Gastroesophageal sphincter (tissue), 4 donors: Measurements from ENCODE around the gene TMEM30B. TPM values are rescaled to one million over a fixed set of nuclear protein-coding genes. Genes with fewer than 3 reads are reported as not detected.
A peak's percentile ranks its signal among the peaks of the same experiment; 100 is the strongest.
"Not testable (repeated sequence)": the region's sequence is repeated elsewhere in the genome, so short reads cannot be mapped to it uniquely, and the experiment has no call there.

ENCODE experiments used
- ATAC-seq: fragments of 150-250 bp; one replicate; pipeline ENCODE4 v1.9.1; 2016; ENCODE audit warnings: mild to moderate bottlenecking, moderate library complexity
- H3K27ac ChIP-seq, 4 donors: fragments of 200-600 bp; sonication (generic) in 3 of 4; 1 replicate in 3 of 4; 2 replicates in 1 of 4; pipeline ENCODE4 v1.5.1; 2016 to 2019
- H3K27me3 ChIP-seq: fragments of 200-600 bp; sonication (generic); one replicate; pipeline ENCODE4 v1.5.1; 2019
- H3K36me3 ChIP-seq, 2 donors: fragments of 200-600 bp; sonication (generic); one replicate each; pipeline ENCODE4 v1.5.1; 2019; ENCODE audit warnings: control low read depth in 1 of 2
- H3K4me1 ChIP-seq, 3 donors: fragments of 200-600 bp; sonication (generic); 1 replicate in 2 of 3; 2 replicates in 1 of 3; pipeline ENCODE4 v1.5.1; 2016 to 2019; ENCODE audit warnings: control low read depth in 2 of 3
- H3K4me3 ChIP-seq, 2 donors: fragments of 200-600 bp; sonication (generic); one replicate each; pipeline ENCODE4 v1.5.1; 2019; ENCODE audit warnings: mild to moderate bottlenecking in 1 of 2, moderate library complexity in 1 of 2
- H3K9me3 ChIP-seq, 3 donors: fragments of 200-600 bp; sonication (generic); one replicate each; pipeline ENCODE4 v1.5.1; 2017 to 2019; ENCODE audit warnings: control low read depth in 2 of 3
- EP300 ChIP-seq: sonication (generic); formaldehyde crosslinking; IDR thresholded peaks from one replicate; pipeline ENCODE4 v1.6.1; 2017; ENCODE audit warnings: antibody characterized with exemption, mild to moderate bottlenecking
- POLR2A ChIP-seq, 2 donors: fragments of 450-650 bp; IDR thresholded peaks; one replicate each; pipeline ENCODE4 v1.6.1; 2017; ENCODE audit warnings: antibody characterized with exemption in 2 of 2, mild to moderate bottlenecking in 2 of 2, moderate library complexity in 1 of 2
- POLR2AphosphoS5 ChIP-seq: sonication (generic); formaldehyde crosslinking; IDR thresholded peaks from one replicate; pipeline ENCODE4 v1.6.1; 2017; ENCODE audit warnings: antibody characterized with exemption
- WGBS, 2 donors: methylation state at CpG; one replicate each; pipeline ENCODE4 v1.1.5; 2018; ENCODE audit warnings: low coverage in 1 of 2; 5-methylcytosine and 5-hydroxymethylcytosine counted together
- total RNA-seq, 4 donors: library from RNA; depleted of rRNA; stranded (reverse); fragments of >200 nt; gene quantifications; one replicate each; pipeline ENCODE4 v1.1.0, GENCODE V29; 2016
- TF ChIP-seq, protein P1 (sequence below), 4 experiments: fragments of 200-600 bp in 2 of 4; fragments of 450-650 bp in 2 of 4; sonication (generic) in 1 of 4; IDR thresholded peaks; one replicate each; pipeline ENCODE4 v1.5.1; 2017 to 2019; ENCODE audit warnings: antibody characterized with exemption in 4 of 4, mild to moderate bottlenecking in 2 of 4, moderate library complexity in 2 of 4

TMEM30B gene
- total RNA-seq, 4 donors from 2014 or later: 1.6 to 4.8 (median 2.6) TPM

DNA sequence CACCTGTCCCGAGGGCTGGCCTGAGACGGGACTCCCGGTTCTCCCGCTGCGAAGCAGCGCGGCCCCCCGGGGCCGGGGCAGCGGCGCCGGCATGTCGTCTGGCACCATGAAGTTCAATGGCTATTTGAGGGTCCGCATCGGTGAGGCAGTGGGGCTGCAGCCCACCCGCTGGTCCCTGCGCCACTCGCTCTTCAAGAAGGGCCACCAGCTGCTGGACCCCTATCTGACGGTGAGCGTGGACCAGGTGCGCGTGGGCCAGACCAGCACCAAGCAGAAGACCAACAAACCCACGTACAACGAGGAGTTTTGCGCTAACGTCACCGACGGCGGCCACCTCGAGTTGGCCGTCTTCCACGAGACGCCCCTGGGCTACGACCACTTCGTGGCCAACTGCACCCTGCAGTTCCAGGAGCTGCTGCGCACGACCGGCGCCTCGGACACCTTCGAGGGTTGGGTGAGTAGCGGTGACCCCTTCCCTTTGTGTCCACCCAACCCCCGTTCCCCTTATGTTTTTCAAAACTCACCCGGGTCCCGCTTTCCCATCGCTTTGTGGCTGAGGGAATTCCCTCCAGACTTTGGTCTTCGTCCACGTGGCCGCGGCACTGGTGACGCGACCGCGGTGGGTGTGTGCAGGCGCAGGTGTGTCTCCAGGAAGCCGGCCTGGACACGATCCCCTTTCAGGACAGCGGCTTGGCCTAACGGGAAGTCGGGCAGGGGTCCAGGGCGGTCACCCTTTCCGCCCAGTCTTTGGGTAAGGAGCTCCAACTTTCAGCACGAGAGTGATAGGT is 41.1 kb upstream of the TMEM30B start:
- peak; percentile 20 for ATAC-seq
- WGBS, 2 donors: 13% methylated on average over 3 of the region's 63 CpGs; no CpG with 5 or more reads in 1 of the 2 donors
- H3K27ac ChIP-seq: peak overlapping the region; percentile 48 to 81 (median 75)
- peak overlapping the region; percentile 42 to 63 for H3K4me3 ChIP-seq
- TF ChIP-seq EP300 (no peak), POLR2A (IDR thresholded peaks at IDR 0.05) (no peak), POLR2AphosphoS5 (no peak)
- TF ChIP-seq, protein P1, sequence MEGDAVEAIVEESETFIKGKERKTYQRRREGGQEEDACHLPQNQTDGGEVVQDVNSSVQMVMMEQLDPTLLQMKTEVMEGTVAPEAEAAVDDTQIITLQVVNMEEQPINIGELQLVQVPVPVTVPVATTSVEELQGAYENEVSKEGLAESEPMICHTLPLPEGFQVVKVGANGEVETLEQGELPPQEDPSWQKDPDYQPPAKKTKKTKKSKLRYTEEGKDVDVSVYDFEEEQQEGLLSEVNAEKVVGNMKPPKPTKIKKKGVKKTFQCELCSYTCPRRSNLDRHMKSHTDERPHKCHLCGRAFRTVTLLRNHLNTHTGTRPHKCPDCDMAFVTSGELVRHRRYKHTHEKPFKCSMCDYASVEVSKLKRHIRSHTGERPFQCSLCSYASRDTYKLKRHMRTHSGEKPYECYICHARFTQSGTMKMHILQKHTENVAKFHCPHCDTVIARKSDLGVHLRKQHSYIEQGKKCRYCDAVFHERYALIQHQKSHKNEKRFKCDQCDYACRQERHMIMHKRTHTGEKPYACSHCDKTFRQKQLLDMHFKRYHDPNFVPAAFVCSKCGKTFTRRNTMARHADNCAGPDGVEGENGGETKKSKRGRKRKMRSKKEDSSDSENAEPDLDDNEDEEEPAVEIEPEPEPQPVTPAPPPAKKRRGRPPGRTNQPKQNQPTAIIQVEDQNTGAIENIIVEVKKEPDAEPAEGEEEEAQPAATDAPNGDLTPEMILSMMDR (IDR thresholded peaks at IDR 0.05): no peak
- H3K4me1 ChIP-seq: peaks cover 0 to 21% (median 0%) of the 10 kb centered on the region in 3 donors
- H3K36me3 ChIP-seq: no peaks in the 10 kb centered on the region
- peaks cover 50% of the 10 kb centered on the region for H3K27me3 ChIP-seq
- H3K9me3 ChIP-seq: peaks cover 0 to 7% (median 0%) of the 10 kb centered on the region in 3 donors

DNA sequence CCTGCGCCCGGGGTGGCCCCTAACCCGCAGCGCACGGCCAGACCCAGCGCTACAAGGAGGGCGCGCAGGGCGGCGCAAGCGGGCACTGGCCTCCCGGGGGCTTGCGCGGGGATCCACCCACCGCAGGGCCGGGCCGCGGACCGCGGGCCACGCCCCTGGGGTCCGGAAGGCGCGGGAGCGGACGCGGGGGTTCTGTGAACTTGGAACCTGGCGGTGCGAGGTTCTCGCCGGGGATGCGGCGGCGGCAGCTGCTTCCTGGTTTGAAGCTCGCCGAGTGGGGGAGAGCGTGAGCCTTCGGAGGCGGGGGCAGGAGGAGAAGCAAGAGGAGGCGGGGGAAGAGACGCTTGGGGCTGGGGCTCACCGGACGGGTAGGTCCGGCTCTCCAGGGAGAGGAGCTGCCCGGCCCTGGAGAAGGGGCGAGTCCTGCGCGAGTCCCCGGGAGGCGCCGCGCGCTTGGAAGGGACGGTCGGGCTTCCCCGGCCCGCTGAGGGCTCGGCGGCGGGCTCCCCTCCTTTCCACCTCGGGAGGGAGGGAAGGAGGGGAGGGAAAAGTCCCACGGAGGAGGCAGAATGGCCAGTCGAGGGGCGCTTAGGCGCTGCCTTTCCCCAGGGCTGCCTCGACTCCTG is 40.4 kb upstream of the TMEM30B start, which contains the start of gene PRKCH:
PRKCH (plus strand) TSS at position 195 of the 626 bp plus-strand sequence. CDS start 523 bp downstream, outside the sequence.
- peaks cover 50% of the 10 kb centered on the region for H3K27me3 ChIP-seq
- WGBS, 2 donors: no CpG with 5 or more reads among the region's 66 CpGs
- H3K9me3 ChIP-seq: peaks cover 0 to 7% (median 0%) of the 10 kb centered on the region in 3 donors
- peak within 1 kb of the TSS; percentile 48 to 81 (median 75) for H3K27ac ChIP-seq
- no peaks in the 10 kb centered on the region for H3K36me3 ChIP-seq
- peak; percentile 60 for ATAC-seq
- no peak for TF ChIP-seq EP300
- TF ChIP-seq, protein P1 (IDR thresholded peaks at IDR 0.05): peak in 2 of 4 experiments; percentile 4 to 33
- TF ChIP-seq POLR2A (IDR thresholded peaks at IDR 0.05): peak in 1 of 2 donors; percentile 30
- TF ChIP-seq POLR2AphosphoS5: no peak
- peak within 1 kb of the TSS; percentile 42 to 63 for H3K4me3 ChIP-seq
- H3K4me1 ChIP-seq: peaks cover 0 to 21% (median 0%) of the 10 kb centered on the region in 3 donors

DNA sequence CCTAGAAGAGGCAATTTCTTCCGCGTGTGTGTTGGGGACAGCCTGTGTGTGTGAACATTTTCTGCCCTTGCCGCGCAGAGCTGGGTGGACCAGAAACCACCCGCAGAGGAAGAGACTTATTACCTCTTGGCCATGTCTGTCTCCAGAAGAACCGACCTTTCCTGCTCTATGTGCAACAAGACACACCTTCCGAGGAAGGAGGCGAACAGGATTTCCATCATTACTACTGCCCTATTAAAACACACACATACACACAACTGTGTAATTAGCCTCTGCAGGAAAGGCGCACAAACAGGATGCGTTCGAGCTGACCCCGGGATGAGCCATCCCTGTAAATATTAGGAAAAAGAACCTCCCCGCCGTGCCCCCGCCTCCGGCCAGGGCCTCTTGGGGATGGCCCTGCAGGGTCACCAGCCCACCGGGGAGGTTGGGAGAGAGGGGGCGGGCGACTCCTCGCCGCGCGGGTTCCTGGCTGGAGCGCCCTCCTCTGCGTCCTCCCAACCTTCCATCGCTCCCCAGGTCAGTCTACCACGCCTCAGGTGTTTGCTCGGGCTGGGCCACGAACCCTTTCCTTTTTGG is 39.8 kb upstream of the TMEM30B start:
- Histone ChIP-seq H3K4me1 (peaks cover 0 to 21% (median 0%) of the 10 kb centered on the region in 3 donors), H3K27ac (peak overlapping the region in 3 of 4 donors; percentile 70 to 81 (median 80)), H3K27me3 (peaks cover 50% of the 10 kb centered on the region), H3K9me3 (peaks cover 0 to 5% (median 0%) of the 10 kb centered on the region in 3 donors), H3K4me3 (peak overlapping the region; percentile 42 to 63), H3K36me3 (no peaks in the 10 kb centered on the region)
- TF ChIP-seq POLR2A (IDR thresholded peaks at IDR 0.05): no peak
- TF ChIP-seq POLR2AphosphoS5: no peak
- TF ChIP-seq EP300: no peak
- TF ChIP-seq, protein P1 (IDR thresholded peaks at IDR 0.05): no peak
- peak; percentile 29 for ATAC-seq
- 48 to 59% methylated on average over 4 to 6 of the region's 29 CpGs for WGBS, 2 donors

DNA sequence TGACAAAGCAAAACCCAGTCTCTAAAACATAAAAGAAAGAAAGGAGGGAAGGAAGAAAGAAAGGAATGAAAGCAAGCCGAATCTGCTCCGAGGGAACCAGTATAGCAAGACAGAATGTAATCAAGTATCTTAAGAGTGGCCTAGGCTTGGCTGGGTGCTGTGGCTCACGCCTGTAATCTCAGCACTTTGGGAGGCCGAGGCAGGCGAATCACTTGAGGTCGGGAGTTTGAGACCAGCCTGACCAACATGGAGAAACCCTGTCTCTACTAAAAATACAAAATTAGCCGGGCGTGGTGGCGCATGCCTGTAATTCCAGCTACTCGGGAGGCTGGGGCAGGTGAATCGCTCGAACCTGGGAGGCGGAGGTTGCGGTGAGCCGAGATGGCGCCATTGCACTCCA is 39.0 kb upstream of the TMEM30B start:
- H3K27ac ChIP-seq, ATAC-seq, H3K4me3 ChIP-seq, H3K36me3 ChIP-seq, H3K9me3 ChIP-seq: not testable (repeated sequence)
- Histone ChIP-seq H3K27me3 (peaks cover 50% of the 10 kb centered on the region), H3K4me1 (peaks cover 0 to 21% (median 0%) of the 10 kb centered on the region in 3 donors)
- 88 to 94% methylated on average over 12 to 15 of the region's 16 CpGs for WGBS, 2 donors

DNA sequence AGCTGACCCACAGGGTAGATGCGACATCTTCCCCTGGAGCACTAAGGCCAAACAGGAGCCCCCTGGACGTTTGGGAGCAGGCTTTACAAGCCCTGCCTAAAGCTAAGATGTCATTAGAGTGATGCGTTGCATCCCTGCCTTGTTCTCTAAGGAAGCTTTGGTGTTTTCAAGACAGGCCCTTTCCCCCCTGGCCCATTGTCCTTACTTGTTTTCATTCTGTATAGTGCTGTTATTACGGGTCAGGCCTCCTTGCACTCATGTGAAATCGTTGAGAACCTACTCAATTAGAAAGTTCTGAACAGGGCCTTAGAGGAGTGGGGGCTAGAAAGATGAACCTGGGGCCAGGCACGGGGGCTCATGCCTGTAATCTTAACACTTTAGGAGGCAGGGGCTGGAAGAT is 38.6 kb upstream of the TMEM30B start:
- ATAC-seq: no peak

More for the DNA sequence above, 38.6 kb upstream of the TMEM30B start:
- TF ChIP-seq EP300: no peak
- 79 to 100% methylated on average over 1 to 5 of the region's 6 CpGs for WGBS, 2 donors
- Histone ChIP-seq H3K9me3 (no peaks in the 10 kb centered on the region), H3K4me1 (peaks cover 0 to 21% (median 0%) of the 10 kb centered on the region in 3 donors), H3K27ac (no peak overlapping the region), H3K27me3 (peaks cover 50% of the 10 kb centered on the region), H3K36me3 (no peaks in the 10 kb centered on the region), H3K4me3 (no peak overlapping the region)
